Measurements from ENCODE around the gene LILRB5. TPM values are rescaled to one million over a fixed set of nuclear protein-coding genes. Genes with fewer than 3 reads are reported as not detected.

Gene LILRB5
- 1 to 10 TPM in 1 of 2 donors, not detected in 1; 1.5 TPM for total RNA-seq

DNA sequence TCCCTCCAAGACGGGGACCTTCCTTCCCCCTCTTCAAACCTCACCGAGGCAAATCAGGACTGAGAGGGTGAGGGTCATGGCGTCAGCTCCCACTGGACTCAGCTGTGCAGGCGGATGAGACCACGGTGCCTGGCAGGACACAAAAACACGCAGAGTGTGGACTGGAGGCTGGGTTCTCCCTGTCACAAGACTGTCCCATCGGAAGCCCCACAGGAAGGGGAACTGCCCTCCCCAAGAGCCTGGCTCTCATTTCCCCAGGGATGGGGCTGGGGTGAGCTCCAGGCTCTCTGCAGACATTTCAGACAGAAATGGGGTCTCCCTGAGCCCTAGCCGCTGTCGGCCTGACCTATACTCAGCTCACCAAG is at the start of gene LILRB5:
Gene LILRB5, minus strand, starts transcription at position 158 of the 365 bp plus-strand sequence. Its CDS starts 80 bp downstream, at position 78.
- peaks cover 11% of the 10 kb centered on the region for H3K27me3 ChIP-seq (replicated peaks; ENCODE audit: insufficient read depth)
- intact Hi-C loops (cut with DNase I): no loop called here
- no peaks in the 10 kb centered on the region for H3K9me3 ChIP-seq
- WGBS: 76% methylated on average over 9 of the region's 9 CpGs
- no peaks in the 10 kb centered on the region for H3K36me3 ChIP-seq
- no peak for TF ChIP-seq POLR2A (IDR thresholded peaks at IDR 0.05)
- TF ChIP-seq, protein P1, sequence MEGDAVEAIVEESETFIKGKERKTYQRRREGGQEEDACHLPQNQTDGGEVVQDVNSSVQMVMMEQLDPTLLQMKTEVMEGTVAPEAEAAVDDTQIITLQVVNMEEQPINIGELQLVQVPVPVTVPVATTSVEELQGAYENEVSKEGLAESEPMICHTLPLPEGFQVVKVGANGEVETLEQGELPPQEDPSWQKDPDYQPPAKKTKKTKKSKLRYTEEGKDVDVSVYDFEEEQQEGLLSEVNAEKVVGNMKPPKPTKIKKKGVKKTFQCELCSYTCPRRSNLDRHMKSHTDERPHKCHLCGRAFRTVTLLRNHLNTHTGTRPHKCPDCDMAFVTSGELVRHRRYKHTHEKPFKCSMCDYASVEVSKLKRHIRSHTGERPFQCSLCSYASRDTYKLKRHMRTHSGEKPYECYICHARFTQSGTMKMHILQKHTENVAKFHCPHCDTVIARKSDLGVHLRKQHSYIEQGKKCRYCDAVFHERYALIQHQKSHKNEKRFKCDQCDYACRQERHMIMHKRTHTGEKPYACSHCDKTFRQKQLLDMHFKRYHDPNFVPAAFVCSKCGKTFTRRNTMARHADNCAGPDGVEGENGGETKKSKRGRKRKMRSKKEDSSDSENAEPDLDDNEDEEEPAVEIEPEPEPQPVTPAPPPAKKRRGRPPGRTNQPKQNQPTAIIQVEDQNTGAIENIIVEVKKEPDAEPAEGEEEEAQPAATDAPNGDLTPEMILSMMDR (IDR thresholded peaks at IDR 0.05): no peak
- no peak for DNase-seq (ENCODE audit: low spot score)
- no peak within 1 kb of the TSS for H3K4me3 ChIP-seq
- no peak within 1 kb of the TSS for H3K27ac ChIP-seq
- no peaks in the 10 kb centered on the region for H3K4me1 ChIP-seq (replicated peaks)

DNA sequence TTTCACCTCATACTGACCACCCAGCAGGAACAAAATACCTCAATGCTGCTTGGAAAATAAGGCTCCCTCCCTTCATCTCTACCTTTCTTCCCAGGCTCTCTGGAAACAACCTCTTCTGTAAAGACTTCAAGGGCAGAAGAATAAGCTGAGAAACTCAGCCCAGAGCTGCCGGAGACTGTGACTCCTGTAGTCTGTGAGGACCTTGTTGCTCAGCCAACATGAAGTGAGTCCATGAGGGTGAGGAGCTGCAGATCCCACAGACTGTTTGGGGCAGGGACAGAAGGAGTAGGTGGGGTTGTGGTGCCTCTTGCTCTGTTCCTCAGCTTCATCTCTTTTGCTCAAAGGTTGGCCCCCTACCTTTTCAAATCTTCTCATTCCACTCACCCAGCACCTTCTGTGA is 48.1 kb upstream of the LILRB5 start:
- intact Hi-C loops (cut with DNase I): no loop called here

GRCh38 chr19:54302257-54302656 is 45.2 kb upstream of the LILRB5 start:
- H3K9me3 ChIP-seq: no peaks in the 10 kb centered on the region
- no peak for DNase-seq (ENCODE audit: low spot score)
- no peaks in the 10 kb centered on the region for H3K27me3 ChIP-seq (replicated peaks; ENCODE audit: insufficient read depth)
- 79% methylated on average over 4 of the region's 4 CpGs for WGBS
- intact Hi-C loops (cut with DNase I): no loop called here
- no peaks in the 10 kb centered on the region for H3K4me1 ChIP-seq (replicated peaks)
- H3K4me3 ChIP-seq: no peak overlapping the region
- no peak for TF ChIP-seq POLR2A (IDR thresholded peaks at IDR 0.05)
- no peak for TF ChIP-seq POLR2AphosphoS5 (IDR thresholded peaks at IDR 0.05)
- TF ChIP-seq, protein P1 (IDR thresholded peaks at IDR 0.05): no peak
- H3K36me3 ChIP-seq: no peaks in the 10 kb centered on the region
- H3K27ac ChIP-seq: no peak overlapping the region

More for the DNA sequence above, 48.1 kb upstream of the LILRB5 start:
- no peaks in the 10 kb centered on the region for H3K36me3 ChIP-seq
- no peak for DNase-seq (ENCODE audit: low spot score)
- TF ChIP-seq, protein P1 (IDR thresholded peaks at IDR 0.05): no peak
- TF ChIP-seq POLR2A (IDR thresholded peaks at IDR 0.05) (no peak), POLR2AphosphoS5 (IDR thresholded peaks at IDR 0.05) (no peak)
- no peak overlapping the region for H3K4me3 ChIP-seq
- no peaks in the 10 kb centered on the region for H3K27me3 ChIP-seq (replicated peaks; ENCODE audit: insufficient read depth)
- no peaks in the 10 kb centered on the region for H3K9me3 ChIP-seq
- 94% methylated on average over 1 of the region's 1 CpG for WGBS
- no peak overlapping the region for H3K27ac ChIP-seq
- H3K4me1 ChIP-seq (replicated peaks): no peaks in the 10 kb centered on the region

- TF ChIP-seq POLR2AphosphoS5 (IDR thresholded peaks at IDR 0.05): no peak
- no peaks in the 10 kb centered on the region for H3K36me3 ChIP-seq
- no peaks in the 10 kb centered on the region for H3K4me1 ChIP-seq (replicated peaks)
- H3K4me3 ChIP-seq: no peak overlapping the region
- H3K9me3 ChIP-seq: no peaks in the 10 kb centered on the region
- WGBS: 80% methylated on average over 5 of the region's 5 CpGs
- H3K27me3 ChIP-seq (replicated peaks; ENCODE audit: insufficient read depth): no peaks in the 10 kb centered on the region
- H3K27ac ChIP-seq: no peak overlapping the region
- intact Hi-C loops (cut with DNase I): no loop called here
- no peak for DNase-seq (ENCODE audit: low spot score)
Observed at GRCh38 chr19:54299515-54299914, 42.4 kb upstream of the LILRB5 start.

DNA sequence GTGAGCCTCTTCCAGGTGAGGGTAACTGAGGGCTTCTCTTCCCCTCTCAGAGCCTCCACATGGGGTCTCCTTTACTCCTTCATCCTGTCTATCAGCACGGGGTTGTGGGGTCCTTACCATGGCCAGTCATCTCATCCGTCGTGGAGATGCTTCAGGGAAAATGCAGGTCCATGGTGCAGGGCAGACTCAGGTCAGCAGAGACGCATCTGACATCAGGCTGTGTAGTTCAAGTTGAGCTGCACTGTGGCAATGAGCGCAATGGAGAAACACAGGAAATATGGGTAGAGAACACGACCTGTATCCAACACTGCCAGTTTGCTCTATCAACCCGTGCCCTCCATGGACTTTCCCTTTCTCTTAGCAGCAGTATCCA is 42.0 kb upstream of the LILRB5 start:
- no peaks in the 10 kb centered on the region for H3K36me3 ChIP-seq
- no peaks in the 10 kb centered on the region for H3K9me3 ChIP-seq
- no peaks in the 10 kb centered on the region for H3K27me3 ChIP-seq (replicated peaks; ENCODE audit: insufficient read depth)
- H3K4me3 ChIP-seq: no peak overlapping the region
- H3K27ac ChIP-seq: no peak overlapping the region
- WGBS: 60% methylated on average over 7 of the region's 7 CpGs
- TF ChIP-seq POLR2AphosphoS5 (IDR thresholded peaks at IDR 0.05) (no peak), POLR2A (IDR thresholded peaks at IDR 0.05) (no peak)
- TF ChIP-seq, protein P1 (IDR thresholded peaks at IDR 0.05): no peak
- no peak for DNase-seq (ENCODE audit: low spot score)
- intact Hi-C loops (cut with DNase I): no loop called here
- no peaks in the 10 kb centered on the region for H3K4me1 ChIP-seq (replicated peaks)
